Left ventricle myocardium superior (tissue), 1 donor: ENCODE data around the gene SORCS2. TPM values are rescaled to one million over a fixed set of nuclear protein-coding genes. Genes with fewer than 3 reads are reported as not detected.

Source experiments
- ATAC-seq: fragments of 200-7000 bp; cut with Tn5 transposase; one replicate; pipeline ENCODE4 v1.9.1; 2020; ENCODE audit warnings: mild to moderate bottlenecking, moderate library complexity
- DNase-seq: peaks from one replicate; pipeline ENCODE4 v3.0.0-alpha.2; 2020
- intact Hi-C: fragments of 100-400 bp; cut with micrococcal nuclease; formaldehyde crosslinking; loops from one replicate; pipeline ENCODE4 v1.11.0; 2022
- total RNA-seq: library from RNA; stranded (reverse); fragmentation: NEBNext Ultra II Directional; extraction: Animal tissue kit (Norgen Biotek cat#: 25700); gene quantifications from one replicate; pipeline ENCODE4 v1.2.1, GENCODE V29; 2021
- donor health status: DM: no; HTN: yes; CAD: no; lungs with severe emphysema.

The SORCS2 gene
- total RNA-seq, 1 donor from 2014 or later, result 1.5 TPM

DNA sequence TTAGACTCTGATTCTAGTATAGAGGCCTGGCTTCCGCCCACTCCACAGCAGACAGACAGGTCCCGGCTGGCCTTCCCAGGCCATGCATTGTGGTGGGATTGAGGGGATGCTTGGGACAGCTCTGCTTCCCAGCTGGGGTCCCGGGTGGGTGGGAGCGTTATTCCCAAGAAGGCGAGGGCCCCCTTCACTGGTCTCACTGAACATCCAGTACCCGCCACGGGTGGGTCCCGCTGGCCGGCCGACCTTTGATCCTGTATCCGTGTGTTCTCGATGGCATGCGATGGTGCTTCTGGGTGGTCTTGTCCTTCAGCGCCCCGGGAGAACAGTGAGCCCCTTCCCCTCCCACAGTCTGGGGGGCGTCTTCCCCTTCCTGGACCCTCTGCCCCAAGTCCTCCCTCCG lies 515.9 kb downstream of the SORCS2 start:
- intact Hi-C loops, result no loop called here
- ATAC-seq, result no peak
- DNase-seq, result peak; percentile 20

DNA sequence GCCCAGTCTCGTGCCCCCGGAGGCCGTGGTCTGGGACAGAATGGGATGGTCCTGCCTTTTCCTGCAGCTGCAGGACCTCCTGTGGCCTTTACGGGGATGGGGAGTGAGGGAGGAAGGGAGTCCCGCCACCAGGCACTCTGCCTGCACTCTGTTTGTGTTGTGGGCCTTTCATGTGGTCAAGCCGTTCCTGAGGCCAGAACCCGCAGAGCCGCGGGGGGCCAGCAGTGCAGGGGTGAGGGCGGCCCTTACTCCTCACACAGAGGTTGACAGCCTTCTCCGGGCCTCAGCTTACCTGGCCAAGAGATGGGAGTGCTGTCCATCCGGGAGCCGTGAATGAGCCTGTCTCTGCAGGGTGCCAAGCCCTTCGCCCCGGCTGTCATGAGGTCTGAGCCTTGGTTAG lies 516.6 kb downstream of the SORCS2 start:
- peak; percentile 17 for DNase-seq
- ATAC-seq, result no peak
- intact Hi-C loops, result no loop called here

DNA sequence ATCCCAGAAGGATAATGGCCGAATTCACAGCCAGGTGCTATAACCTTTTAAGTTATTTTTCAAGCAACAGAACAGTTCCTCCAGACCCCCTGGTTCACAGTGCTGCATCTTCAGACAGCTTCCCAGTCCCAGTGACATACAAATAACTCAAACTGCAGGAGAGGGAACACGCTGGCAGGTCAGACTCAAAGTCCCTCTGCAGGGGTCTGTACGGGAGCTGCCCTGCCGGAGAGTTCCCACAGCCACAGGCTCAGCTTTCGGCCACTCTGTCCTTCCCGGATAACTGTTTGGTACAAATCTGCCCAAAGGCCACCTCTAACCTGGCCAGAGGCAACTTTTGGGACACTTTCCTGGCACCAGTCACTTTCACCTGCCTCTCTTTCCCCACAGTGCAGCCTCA lies 517.1 kb downstream of the SORCS2 start:
- ATAC-seq (no peak), DNase-seq (peak; percentile 7)
- intact Hi-C loops, result no loop called here

DNA sequence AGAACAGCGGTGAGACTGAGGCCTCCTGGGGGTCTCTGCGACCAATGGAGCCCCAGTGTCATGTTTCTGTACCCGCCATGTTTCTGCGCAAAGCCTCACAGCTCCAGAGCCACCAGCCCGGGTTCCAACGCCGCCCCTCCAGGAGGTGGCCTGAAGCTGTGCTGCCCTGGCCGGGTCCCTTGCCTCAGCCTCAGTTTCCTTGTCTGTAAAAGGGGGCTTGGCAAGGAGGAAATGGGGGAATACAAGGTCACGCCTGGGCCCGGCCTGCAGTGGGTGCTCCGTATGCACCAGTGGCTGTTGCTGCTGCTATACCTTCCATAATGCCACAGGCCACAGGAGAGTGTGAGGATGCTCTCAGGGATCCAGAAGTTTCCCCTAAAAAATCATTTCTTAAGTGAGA lies 517.8 kb downstream of the SORCS2 start:
- intact Hi-C loops, result no loop called here
- DNase-seq, result peak; percentile 5
- ATAC-seq, result no peak

DNA sequence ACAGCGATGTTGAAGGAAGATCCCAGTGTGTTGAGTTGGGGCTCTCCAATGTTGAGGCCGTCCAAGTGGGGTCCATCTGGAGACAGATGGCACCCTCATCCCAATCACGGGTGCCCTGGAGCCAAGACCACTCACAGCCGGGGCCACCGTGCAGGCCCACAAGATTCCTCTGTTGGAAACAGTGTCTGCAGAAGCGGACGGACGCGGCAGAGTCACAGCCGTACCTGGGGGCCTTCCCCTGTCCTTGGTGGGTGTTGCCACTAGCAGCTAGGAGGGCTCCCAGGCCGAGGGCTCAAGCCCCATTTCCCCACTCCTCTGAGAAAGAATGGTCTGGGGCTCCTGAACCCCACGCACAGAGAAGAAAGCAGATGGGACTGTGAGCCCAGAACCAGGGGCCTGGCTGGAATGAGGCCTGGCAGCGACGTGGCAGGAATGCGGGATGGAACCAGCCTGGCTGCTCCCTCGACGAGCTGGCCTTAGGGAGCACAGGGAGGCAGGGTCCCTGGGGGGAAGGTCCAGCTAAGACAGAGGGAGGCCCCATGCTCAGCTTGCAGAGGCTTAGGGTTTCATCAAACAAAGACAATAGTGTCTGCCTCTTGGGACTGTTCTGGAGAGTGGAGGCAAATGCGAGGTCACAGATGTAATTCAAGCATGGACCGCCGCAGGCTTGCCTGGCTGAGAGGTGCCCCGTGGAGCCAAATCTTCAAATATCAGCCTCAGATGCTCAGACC lies 518.4 kb downstream of the SORCS2 start:
- DNase-seq (peak; percentile 16), ATAC-seq (no peak)
- intact Hi-C loops, result no loop called here

DNA sequence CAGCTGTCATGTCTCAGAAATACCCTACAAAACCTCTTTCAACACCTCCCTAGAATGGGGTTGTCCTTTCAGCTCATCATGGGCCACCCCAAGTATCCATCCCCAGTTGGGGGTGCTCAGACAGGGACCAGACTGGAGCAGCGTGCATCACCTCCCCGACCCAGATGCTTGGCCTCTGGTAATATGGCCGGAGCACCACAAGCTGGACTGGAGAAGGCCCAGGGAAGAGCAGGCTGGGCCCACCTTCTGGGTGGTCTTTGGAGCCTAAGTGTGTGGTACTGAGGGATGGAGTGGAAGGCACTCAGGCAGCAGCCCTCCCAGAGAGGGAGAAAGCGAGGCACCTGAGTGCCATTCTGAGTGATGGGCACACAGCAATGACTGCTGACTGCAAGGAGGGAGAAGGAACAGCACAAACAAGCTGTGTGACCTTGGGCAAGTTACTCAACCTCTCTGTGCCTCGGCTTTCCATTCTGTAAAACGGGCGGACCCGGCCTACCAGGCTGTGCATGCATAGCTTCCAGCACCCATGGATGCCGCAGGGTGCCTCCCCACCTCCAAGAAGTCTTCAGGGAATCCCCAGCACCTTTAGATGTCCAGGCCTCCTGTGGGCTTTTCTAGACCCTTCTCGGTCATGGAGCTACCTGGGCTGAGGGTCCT lies 519.1 kb downstream of the SORCS2 start:
- DNase-seq (peak; percentile 16), ATAC-seq (no peak)

DNA sequence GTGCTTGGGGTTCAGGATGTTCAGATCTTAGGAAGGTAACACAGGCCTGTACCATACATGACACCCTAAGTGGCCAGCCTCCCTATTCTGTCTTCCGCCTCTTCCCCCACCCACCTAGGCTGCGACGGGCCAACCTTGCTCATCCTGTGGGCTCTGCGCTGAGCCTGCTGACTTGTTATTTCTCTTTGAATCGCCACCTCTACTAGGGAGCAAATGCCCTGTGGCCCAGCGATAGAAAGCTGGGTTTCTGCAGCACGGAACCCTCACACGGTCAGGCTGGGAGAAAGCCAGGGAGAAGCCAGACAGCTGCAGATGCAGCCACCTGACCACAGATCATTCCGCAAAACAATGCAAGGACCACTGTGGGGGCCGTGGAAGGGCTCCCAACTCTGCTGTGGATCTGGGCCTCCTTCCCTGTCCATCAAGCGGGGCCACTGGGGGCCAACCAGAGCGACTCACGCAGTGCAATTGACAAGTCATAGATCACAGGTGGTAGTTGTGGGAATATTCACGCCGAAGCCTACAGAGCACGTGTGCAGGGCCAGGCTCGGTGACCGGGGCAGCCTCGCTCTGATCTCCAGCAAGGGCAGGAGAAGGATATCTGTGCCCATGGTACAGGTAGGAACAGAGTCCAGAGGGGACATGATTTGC lies 519.8 kb downstream of the SORCS2 start:
- no peak for ATAC-seq
- peak; percentile 24 for DNase-seq
- intact Hi-C loops, result no loop called here

More for the DNA sequence above, 519.1 kb downstream of the SORCS2 start:
- intact Hi-C loops, result no loop called here

DNA sequence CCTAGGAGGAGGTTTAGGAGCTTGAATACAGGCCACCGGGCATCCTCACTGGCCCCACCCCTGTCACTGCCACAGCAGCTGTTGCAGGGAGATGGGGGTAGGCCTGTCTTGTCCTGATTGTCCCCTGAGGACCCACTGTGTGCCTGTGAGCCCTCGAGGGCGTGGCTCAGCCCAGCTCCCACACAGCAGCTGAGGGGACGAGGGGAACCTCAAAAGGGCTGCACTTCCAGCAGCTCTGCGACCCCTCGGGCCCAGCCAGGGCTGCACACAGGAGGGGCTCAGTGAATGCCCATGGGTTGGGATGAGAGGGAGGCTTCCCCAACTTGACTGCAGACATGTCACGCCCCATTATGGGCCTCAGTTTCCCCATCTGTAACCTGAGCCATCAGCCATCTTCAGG lies 521.4 kb downstream of the SORCS2 start:
- intact Hi-C loops, result no loop called here
- peak; percentile 11 for DNase-seq
- ATAC-seq, result no peak

DNA sequence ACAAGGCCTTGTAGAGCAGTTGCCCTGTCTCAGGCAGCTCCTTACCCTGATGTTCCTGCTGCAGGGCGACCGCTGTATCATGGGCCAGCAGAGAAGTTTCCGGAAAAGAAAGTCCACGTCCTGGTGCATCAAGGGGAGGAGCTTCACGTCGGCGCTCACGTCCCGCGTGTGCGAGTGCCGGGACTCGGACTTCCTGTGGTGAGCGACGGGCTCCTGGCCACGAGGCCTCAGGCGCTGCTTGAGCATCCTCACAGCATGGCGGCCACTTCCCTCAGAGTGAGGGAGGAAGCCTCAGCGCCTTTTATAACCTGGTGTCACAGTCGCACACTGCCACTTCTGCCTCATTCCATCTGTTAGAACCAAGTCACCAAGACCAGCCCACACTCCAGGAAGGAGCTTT lies 521.8 kb downstream of the SORCS2 start:
- intact Hi-C loops, result no loop called here
- DNase-seq (no peak), ATAC-seq (no peak)

DNA sequence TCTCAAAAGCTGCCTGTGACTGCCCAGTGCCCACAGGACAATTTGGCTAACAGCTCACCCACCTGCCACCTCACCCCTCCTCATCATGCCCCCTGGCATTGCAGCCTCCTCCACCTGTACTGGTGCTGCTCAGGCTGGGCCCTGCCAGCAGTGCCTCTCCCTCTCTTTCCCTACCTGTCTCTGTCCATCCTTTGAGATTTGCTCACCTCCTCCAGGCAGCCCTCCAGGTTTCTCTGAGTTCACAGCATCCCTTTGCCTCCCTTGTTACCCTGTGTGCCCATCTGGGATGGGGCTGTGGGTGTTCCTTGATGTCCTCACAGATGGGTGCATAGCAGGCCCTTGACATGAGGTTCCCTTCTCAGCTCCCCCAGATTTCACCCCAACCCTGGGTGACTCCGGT lies 522.4 kb downstream of the SORCS2 start:
- no peak for ATAC-seq
- intact Hi-C loops, result no loop called here
- DNase-seq, result peak; percentile 13

DNA sequence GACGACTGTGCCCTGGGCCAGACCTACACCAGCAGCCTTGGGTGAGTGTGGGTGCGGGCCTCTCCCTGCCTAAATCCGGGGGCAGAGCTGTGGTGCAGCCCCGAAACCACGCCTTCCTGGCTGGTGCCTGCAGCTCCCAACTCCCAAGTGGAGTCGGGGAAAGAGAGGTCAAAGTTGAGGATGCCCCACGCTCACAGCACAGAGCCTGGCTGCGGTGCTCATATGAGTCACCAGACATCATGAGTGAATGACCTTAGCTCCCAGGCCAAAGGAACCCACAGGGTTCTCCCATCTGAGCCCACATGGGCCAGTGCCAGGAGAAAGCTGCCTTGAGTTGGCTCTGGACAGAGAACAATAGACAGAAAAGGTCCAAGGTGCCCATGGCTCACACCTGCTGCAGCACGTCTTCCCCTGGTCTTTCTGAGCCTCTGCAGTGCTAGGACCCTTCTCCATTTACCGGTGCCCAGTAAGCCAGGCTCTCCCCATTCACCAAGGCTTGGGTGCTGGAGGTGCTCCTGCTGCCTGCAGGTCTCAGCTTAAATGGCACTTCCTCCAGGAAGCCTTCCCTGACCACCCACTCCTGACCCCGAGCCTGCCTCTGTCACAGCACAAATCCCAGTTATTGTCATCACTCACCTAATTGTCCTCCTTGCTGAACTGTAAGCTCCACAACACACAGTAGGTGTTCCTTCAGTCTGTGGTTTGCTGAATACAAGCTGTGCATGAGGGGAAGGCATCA lies 523.1 kb downstream of the SORCS2 start:
- intact Hi-C loops, result no loop called here
- peak; percentile 21 for DNase-seq

DNA sequence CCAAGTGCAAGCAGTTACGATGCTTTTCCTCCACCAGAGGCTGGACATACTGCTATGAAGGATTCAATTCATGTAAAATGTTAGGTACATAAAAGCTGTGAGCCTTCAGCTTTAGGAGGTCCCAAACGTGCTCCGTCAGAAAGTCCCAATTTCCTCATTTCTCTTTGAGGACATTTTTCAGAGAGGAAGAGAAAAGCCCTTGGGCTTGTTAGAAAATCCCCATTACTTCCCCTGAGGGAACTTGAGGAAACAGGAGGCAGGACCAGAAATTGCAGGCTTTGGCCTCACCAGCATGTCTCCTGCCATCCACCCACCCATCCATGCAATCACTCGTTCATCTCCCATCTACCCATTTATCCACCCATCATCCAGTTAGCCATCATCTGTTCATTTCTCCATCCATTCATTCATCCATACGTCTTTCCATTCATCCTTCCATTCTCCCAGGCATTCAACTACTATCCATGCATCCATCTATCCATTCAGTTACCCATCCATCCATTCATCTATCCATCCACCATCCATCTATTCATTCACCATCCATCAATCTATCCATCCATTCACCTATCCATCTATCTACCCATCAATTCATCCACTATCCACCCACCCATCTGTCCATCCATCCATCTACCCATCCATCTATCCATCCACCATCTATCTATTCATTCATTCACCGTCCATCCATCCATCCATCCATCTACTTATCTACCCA lies 523.8 kb downstream of the SORCS2 start:
- DNase-seq (no peak), ATAC-seq (no peak)
- intact Hi-C loops, result no loop called here

More for the DNA sequence above, 523.1 kb downstream of the SORCS2 start:
- no peak for ATAC-seq

DNA sequence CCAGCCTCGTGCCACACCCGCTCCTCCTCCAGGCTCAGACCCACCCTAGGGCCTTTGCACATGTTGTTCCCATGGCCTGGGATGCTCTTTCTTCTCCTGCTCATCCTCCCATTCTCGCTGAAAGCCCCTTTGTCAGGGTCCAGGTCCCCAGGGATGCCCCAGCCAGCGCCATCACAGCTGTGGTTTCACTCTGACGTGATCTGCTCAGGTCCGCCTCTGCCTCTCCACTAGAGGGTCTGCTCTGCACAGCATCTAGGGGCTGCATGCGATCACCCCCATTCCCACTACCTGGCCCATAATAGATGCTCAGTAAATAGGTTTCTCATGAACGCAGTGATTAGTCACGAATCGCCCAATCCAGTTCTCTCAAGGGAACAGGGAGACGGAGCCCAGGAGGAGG lies 524.8 kb downstream of the SORCS2 start:
- no peak for ATAC-seq
- intact Hi-C loops, result no loop called here
- DNase-seq, result peak; percentile 12

DNA sequence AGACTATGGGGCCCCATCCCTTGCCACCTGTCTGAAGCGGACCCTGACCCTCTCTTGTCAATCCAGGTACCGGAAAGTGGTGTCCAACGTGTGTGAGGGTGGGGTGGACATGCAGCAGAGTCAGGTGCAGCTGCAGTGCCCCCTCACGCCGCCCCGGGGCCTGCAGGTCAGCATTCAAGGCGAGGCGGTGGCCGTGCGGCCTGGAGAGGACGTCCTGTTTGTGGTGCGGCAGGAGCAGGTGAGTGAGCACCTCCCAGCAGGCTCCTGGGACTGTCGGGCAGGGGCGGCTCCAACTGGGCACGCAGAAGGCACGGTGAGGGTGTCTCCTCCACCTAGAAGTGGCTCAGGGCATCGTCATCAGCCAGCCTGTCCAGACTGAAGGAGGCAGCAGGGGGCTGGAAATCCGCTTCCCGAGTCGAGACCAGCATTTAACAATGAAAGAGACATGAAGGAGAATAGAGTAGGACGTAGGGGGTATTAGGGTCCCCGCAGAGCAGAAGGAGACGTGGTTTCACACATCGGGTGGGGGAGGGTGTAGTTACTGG lies 525.7 kb downstream of the SORCS2 start:
- intact Hi-C loops, result no loop called here
- ATAC-seq (no peak), DNase-seq (peak; percentile 14)

DNA sequence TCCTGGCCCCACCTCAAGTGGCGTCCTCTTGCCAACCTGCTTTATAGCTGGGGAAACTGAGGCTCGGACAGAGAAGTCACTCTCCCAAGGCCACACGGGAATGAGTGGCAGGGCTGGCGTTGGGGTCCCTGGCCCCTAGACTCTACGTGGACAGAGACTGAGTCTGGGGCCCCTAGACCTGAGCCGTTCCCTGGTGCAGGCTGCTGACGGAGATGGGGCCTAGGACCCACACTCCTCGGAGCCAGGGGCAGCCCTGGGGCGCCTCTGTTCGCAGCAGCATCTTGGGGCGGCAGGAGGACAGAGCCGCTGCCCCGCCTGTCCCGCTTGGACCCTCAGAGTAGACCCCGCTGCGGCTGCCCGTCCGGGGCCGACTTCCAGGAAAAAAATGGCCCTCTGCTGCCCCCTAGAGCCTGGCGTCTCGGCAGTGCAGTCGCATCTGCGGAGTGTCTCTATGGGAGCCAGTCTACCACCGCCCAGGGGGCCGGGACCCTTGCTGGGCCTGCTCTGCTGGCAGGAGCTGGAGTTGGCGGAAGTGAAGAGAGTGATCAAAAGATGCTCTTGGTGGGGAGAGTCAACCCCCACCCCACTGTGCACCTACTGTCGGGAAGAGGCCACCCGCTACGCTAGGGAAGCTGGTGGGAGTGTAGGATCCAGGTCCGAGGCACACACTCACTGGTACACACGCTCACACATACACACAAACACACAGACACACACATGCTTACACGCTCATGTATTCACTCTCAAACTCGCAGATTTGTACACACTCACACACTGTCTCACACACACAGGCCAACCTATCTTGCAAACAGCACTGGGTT lies 527.2 kb downstream of the SORCS2 start:
- ATAC-seq (peak; percentile 80), DNase-seq (peak; percentile 74)
- intact Hi-C loops, result no loop called here

DNA sequence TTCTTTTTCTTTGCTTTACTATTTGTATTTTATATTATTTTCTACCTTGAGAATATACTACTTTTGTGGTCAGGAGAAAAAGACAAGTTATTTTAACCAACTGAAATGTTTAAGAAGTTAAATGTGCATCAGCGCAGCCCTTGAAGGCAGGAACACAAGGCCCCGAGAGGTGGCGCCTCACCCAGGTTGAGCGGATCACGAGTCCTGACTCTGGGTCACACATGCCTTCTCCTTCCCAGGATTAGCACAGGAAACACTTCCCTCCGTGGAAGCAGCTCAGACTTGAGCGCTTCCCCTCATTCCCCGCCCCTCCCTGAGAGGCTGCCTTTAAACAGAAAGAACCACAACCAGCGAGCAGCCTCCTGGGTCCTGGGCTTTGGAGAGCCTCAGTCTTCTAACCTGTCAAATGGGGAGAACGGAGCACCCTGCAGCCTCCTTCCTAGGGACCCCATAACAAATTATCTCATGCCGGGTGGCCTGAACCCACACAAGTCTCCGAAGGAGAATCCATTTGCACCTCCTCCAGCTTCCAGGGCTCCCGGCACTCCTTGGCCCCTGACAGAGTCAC lies 529.7 kb downstream of the SORCS2 start:
- intact Hi-C loops, result no loop called here
- DNase-seq (no peak), ATAC-seq (no peak)

DNA sequence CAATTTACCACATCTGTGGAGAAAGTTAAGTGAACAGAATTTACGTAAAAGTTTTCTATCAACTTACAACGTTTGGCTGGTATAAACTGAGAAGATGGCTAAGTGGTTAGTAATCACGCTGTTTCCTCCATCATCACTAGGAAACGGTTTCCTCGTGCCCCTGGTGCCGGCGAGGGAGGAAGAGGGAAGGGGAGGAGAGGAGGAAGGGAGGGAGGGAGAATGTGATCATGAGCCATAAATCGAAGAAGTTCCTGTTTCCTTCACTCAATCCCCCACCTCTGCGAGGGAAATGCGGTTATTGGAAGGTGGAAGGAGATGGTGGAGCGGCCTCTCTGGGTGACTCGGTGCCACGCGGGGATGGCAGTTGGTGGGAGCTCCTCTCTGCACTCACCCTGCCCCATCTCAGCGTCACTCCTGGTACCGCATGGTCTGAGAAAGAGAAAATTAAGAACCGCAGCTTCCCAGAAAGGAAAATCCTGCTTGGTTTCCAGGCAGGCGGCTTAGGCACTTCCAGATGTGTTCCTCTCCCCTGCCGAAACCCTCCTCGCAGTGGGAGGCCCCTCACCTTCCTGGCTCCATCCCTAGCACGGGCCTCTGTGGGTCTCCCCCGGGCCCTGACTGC lies 530.5 kb downstream of the SORCS2 start:
- intact Hi-C loops, result no loop called here
- ATAC-seq (no peak), DNase-seq (no peak)
